Type B pancreatic cell (in vitro differentiated cells): ENCODE results near the gene RPTOR. TPM values are rescaled to one million over a fixed set of nuclear protein-coding genes. Genes with fewer than 3 reads are reported as not detected.

Source experiments
- DNase-seq: peaks from one replicate; pipeline ENCODE4 v3.0.0; 2021; ENCODE audit warnings: mixed read lengths; ENCODE audit not compliant: unreplicated experiment; ENCODE audit errors: extremely low spot score
- H3K27ac Mint-ChIP-seq: 2 replicates; pipeline ENCODE4 v1.8.0; 2021; ENCODE audit warnings: mild to moderate bottlenecking, mixed read lengths
- H3K27me3 Mint-ChIP-seq: 2 replicates; pipeline ENCODE4 v1.8.0; 2021; ENCODE audit warnings: mixed read lengths
- H3K36me3 Mint-ChIP-seq: 2 replicates; pipeline ENCODE4 v1.8.0; 2021; ENCODE audit warnings: mixed read lengths
- H3K4me1 Mint-ChIP-seq: one replicate; pipeline ENCODE4 v1.8.0; 2021; ENCODE audit warnings: mixed read lengths; ENCODE audit not compliant: unreplicated experiment
- H3K4me3 Mint-ChIP-seq: 2 replicates; pipeline ENCODE4 v1.8.0; 2021; ENCODE audit warnings: mild to moderate bottlenecking, mixed read lengths
- H3K9me3 Mint-ChIP-seq: 2 replicates; pipeline ENCODE4 v1.8.0; 2021; ENCODE audit warnings: mixed read lengths
- total RNA-seq: library from RNA; stranded (reverse); gene quantifications from 2 replicates; pipeline ENCODE4 v1.2.1, GENCODE V29; 2021; ENCODE audit warnings: low replicate concordance
- TF ChIP-seq, protein P1 (sequence below): fragments of 200-600 bp; sonication (generic); conservative IDR thresholded peaks from 2 replicates; pipeline ENCODE4 v1.5.0; 2021; ENCODE audit warnings: antibody characterized with exemption, mild to moderate bottlenecking

RPTOR gene
- total RNA-seq, 1 donor from 2014 or later = 39.8 TPM

DNA sequence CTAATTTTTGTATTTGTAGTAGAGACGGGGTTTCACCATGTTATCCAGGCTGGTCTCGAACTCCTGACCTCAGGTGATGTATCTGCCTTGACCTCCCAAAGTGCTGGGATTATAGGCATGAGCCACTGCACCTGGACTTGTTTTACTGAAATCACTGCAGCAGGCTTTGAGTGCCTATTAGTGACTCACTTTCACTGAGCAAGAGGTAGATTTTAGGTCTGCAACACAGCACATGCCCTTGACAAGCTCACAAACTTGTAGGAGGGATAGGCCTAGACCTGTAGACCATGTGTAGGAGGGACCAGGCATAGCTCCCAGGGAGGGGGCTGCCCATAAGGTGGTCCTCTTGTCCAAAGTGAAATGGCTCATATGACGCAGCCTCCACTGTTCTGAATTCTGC, 27.0 kb upstream of the RPTOR start:
- no peaks in the 10 kb centered on the region for H3K9me3 Mint-ChIP-seq
- no peaks in the 10 kb centered on the region for H3K36me3 Mint-ChIP-seq
- TF ChIP-seq, protein P1, sequence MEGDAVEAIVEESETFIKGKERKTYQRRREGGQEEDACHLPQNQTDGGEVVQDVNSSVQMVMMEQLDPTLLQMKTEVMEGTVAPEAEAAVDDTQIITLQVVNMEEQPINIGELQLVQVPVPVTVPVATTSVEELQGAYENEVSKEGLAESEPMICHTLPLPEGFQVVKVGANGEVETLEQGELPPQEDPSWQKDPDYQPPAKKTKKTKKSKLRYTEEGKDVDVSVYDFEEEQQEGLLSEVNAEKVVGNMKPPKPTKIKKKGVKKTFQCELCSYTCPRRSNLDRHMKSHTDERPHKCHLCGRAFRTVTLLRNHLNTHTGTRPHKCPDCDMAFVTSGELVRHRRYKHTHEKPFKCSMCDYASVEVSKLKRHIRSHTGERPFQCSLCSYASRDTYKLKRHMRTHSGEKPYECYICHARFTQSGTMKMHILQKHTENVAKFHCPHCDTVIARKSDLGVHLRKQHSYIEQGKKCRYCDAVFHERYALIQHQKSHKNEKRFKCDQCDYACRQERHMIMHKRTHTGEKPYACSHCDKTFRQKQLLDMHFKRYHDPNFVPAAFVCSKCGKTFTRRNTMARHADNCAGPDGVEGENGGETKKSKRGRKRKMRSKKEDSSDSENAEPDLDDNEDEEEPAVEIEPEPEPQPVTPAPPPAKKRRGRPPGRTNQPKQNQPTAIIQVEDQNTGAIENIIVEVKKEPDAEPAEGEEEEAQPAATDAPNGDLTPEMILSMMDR = no peak
- peaks cover 3% of the 10 kb centered on the region for H3K4me1 Mint-ChIP-seq
- no peak overlapping the region for H3K27ac Mint-ChIP-seq
- H3K4me3 Mint-ChIP-seq = no peak overlapping the region
- H3K27me3 Mint-ChIP-seq = peaks cover 14% of the 10 kb centered on the region
- DNase-seq = no peak

DNA sequence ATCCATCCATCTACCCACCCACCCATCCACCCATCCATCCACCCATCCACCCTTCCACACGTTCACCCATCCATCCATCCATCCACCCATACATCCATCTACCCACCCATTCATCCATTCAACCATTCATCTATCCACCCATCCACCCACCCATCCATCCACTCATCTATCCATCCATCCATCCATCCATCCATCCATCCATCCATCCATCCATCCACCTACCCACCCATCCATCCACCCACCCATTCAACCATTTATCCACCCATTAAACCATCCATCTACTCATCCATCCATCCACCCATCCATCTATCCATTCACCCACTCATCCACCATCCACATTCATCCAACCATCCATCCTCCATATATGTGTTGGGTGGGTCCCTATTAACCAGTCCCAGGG, 26.2 kb upstream of the RPTOR start:
- Mint-ChIP-seq H3K4me3 (no peak overlapping the region), H3K27ac (no peak overlapping the region), H3K4me1 (peaks cover 1% of the 10 kb centered on the region), H3K9me3 (no peaks in the 10 kb centered on the region), H3K27me3 (peaks cover 12% of the 10 kb centered on the region), H3K36me3 (no peaks in the 10 kb centered on the region)
- DNase-seq = no peak
- TF ChIP-seq, protein P1 = no peak

DNA sequence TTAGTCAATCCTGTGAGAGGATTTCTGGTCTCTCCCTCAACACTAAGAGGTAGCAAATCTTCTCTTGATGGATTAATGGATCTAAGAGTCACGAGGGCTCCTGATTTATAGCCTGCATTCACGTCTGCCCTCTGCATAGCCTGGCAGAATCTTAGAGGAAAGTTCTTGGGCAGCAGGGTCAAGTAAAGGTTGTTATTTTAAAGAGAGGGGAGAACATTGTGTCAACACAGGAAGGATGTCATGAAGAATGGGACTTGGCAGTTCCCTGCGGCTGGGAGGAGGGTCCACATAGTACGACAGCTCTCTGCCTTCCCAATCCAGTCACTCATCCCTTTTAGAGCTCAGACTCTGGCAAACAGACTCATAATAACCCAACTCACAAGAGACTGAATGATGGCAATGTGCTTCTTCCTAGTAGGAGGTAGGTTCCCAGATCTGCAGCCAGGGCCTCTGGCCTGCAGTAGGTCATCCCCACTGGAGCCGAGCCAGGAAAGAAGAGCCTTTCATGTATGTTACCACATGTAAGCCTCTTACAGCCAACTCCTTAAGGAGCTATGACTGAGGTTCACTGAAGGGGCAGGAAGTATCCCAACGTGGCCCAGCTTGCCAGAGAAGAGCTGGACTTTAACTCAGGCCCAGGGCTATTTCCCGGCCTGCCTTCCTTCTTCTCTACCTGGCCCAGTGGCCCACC, 25.4 kb upstream of the RPTOR start:
- no peak for DNase-seq
- H3K4me3 Mint-ChIP-seq = no peak overlapping the region
- H3K4me1 Mint-ChIP-seq = peaks cover 1% of the 10 kb centered on the region
- TF ChIP-seq, protein P1 = no peak
- H3K27me3 Mint-ChIP-seq = peaks cover 11% of the 10 kb centered on the region
- H3K36me3 Mint-ChIP-seq = no peaks in the 10 kb centered on the region
- H3K27ac Mint-ChIP-seq = no peak overlapping the region
- H3K9me3 Mint-ChIP-seq = no peaks in the 10 kb centered on the region

DNA sequence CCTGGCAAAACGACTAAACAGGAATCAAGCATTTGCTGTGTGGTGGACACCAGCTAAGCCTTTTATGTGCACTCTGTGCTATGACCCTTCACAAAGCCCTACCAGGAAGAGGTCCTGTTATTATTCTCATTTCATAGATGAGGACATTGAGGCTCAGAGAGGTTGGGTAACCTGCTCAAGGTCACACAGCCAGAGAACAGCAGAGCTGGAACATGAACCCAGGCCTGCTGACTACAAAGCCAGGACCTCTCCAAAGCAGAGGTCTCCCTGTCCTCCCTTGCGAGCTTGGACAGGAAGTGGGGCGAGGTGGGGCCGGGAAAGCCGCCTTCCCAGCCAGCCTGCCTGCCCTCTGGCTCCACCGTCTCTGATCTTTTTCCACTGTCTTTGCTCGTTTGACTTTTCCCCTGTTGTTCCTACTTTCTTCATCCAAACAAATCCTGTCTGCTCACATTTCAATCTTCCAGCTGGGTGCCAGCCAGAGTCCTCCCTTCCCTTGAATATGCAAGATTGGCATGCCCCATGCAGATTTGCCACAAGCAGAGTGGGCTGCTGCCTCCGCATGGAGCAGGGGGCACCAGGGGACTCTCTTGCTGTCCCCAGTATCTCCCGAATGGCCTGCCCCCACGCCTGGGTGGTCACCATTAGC, 23.7 kb upstream of the RPTOR start:
- H3K27ac Mint-ChIP-seq = no peak overlapping the region
- TF ChIP-seq, protein P1 = no peak

DNA sequence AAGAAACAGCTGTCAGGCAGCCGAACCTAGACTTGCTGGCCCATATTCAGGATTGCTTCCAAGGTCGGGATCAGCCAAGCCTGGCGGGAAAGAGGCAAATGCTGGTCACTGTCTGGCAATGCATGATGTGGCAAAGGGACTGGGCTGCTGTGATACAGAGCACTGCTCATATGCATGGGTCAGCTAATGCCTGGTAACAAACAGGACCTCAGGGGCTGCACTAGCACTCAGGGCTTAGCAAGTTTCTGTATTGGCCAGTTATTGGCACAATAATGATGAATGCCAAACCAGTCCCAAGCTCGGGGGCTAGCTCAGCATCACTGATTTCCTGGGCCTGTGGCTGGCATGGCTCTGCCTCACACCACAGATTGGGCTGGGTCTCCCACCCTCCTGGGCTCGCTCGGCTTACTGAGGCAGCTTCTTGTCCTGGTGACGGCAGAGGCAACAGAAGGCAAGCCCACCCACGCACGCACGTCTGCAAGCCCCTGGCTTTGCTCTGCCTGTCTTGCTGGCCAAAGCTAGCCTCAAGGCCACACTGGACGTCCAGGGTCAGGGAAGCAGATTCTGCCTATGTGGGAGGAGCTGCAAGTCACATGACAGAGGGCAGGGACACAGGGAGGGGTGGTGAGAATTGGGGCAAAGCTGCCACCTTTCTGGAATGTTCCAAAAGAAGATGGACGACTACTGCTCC, 21.4 kb upstream of the RPTOR start:
- Mint-ChIP-seq H3K27me3 (peaks cover 21% of the 10 kb centered on the region), H3K4me3 (no peak overlapping the region), H3K36me3 (no peaks in the 10 kb centered on the region), H3K9me3 (no peaks in the 10 kb centered on the region), H3K4me1 (peaks cover 3% of the 10 kb centered on the region), H3K27ac (no peak overlapping the region)
- no peak for DNase-seq
- TF ChIP-seq, protein P1 = no peak

More for the DNA sequence above, 23.7 kb upstream of the RPTOR start:
- Mint-ChIP-seq H3K36me3 (no peaks in the 10 kb centered on the region), H3K27me3 (peaks cover 13% of the 10 kb centered on the region), H3K4me1 (peaks cover 3% of the 10 kb centered on the region), H3K4me3 (no peak overlapping the region), H3K9me3 (no peaks in the 10 kb centered on the region)
- DNase-seq = no peak
